NCI-H2227 treated with DMSO at 0.1 percent for 48 hours (cell line): ENCODE measurements around the gene TDRD9.

Source experiments
- DNase-seq: peaks from one replicate; lab custom pipeline; 2025; lab: John Stamatoyannopoulos, UW

The TDRD9 gene

DNA sequence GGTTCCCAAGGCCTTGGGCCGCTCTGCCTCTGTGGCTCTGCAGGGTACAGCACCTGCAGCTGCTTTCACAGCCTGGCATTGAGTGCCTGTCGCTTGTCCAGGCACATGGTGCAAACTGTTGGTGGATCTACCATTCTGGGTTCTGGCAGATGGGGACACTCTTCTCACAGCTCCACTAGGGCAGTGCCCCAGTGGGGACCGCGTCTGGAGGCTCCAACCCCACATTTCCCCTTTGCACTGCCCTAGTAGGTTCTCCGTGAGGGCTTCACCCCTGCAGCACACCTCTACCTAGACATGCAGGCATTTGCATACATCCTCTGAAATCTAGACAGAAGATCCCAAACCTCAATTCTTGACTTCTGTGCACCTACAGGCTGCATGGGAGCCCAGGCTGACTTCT, 138.0 kb downstream of the TDRD9 start:
- DNase-seq = no peak

DNA sequence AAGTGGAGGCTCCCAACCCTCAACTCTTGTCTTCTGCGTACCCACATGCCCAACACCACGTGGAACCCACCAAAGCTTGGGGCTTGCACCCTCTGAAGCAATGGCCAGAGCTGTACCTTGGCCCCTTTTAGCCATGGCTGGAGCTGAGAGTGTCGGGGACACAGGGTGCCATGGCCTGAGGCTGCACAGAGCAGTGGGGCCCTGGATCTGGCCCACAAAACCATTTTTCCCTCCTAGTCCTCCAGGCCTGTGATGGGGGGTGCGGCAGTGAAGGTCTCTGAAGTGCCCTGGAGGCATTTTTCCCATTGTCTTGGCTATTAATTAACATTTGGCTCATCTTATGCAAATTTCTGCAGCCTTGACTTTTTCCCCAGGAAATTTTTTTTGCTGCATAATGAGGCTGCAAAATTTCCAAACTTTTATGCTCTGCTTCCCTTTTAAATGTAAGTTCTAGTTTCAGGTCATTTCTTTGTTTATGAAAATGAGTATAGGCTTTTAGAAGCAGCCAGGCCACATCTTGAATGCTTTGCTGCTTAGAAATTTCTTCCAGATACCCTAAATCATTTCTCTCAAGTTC, 138.6 kb downstream of the TDRD9 start:
- no peak for DNase-seq

DNA sequence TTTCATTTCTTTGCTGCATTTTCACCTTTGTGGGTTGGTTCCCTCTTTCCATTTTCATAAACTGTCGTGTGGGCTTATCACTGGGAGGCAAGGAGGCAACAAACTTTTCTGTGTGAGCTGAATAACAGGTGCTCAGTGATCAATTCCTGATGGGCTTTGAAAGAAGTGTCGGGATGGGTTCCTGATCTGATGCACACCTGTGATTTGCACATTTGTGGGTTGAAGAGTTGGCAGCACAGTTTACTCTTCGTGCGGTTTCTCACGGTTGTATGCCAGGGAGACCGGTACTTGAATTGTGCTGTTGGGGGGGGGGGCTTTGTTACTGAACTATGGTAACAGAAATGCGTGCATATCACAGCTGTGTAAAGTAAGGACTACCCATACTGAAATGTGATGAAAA, 141.3 kb downstream of the TDRD9 start:
- no peak for DNase-seq

DNA sequence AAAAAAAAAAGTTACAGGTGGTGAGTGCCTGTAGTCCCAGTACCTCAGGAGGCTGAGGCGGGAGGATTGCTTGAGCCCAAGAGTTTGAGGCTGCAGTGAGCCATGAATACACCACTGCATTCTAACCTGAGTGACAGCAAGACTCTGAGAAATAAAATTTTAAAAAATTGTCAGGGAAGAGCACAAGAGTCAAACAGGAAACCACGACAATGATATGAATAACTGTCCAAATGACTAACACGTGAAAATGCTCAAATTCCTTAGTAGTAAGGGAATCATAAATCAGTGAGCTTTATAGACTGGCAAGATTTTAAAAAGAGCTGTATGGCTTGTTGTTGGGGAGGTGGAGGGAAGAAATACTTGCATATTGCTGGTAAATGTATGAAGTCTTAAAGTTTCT, 144.3 kb downstream of the TDRD9 start:
- DNase-seq = no peak

DNA sequence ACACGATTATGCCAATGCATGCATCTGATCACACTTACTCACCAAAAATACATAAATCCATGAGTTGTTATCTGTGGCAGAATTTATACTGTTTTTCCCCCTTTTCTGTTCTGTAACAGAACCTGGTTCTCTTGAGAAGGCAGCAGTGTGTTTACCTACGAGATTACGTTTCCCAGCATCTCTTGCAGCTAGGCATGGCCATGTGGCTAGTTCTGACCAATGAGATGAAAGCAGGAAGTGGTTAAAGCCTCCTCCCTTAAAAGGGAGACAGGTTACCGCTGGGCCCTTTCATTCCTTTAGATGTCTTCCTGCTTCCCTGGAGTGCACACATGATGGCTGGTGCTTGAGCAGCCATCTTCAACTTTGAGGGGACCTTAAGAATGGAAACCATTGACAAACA, 145.5 kb downstream of the TDRD9 start:
- DNase-seq = no peak

DNA sequence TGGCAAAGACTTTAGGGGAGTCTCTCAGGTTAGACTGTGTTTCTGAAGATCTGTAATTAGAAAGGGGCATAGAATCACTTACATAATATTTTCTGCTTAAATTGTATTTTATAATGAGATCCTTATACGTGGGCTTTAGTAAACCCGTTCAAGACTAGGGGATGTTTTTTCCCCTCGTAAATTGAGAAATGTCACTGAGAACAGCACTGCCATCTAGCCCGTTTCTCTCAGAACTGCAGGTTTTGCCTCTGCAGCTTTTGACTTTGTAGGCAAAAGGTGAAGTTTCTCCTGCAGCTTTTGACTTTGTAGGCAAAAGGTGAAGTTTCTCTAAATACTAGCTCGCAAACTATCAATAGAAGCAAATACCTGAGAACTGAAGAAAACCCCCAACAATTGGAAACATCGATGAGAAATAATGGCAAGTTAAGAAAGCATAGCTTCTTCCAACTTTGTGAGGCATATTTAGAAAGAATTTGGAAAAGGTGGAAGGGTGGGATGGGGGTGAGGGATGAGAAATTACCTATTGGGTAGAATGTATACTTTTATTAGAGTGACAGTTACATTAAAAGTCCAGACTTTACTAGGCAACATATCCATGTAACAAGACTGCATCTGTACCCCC, 147.4 kb downstream of the TDRD9 start:
- DNase-seq = no peak

DNA sequence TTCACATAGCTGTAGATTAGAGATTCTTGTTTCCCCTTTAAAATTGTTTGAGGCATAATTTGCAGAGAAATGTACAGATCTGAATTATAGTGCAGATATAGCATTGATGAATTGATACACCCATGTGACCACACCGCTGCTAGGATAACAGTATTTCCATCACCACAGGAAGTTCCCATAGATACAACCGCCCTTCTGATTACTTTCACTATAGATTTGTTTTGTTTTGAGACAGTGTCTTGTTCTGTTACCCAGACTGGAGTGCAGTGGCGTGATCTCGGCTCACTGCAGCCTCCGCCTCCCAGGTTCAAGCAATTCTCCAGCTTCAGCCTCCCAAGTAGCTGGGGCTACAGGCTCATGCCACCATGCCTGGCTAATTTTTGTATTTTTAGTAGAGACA, 148.5 kb downstream of the TDRD9 start:
- no peak for DNase-seq

DNA sequence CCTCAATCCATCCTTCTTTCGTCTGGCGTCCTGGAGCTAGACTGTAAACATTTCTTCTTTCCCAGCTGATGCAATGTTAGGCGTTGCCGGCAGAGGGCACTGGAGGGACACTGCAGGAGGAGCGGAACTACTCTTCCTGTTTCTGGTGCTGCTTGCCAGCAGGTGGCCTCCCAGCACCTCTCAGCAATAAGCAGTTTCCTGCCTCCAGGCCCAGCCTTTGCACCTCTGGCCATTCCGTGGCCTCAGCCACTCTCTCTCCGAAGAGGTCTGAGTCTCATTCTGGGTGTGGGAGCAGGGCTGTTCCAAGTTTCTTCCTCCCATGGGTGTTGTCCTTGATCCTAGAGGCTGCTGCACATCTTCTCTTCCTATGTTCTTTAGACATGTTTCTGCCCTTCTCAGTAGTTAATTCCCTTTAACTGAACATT, 149.8 kb downstream of the TDRD9 start:
- DNase-seq = peak; percentile 83

DNA sequence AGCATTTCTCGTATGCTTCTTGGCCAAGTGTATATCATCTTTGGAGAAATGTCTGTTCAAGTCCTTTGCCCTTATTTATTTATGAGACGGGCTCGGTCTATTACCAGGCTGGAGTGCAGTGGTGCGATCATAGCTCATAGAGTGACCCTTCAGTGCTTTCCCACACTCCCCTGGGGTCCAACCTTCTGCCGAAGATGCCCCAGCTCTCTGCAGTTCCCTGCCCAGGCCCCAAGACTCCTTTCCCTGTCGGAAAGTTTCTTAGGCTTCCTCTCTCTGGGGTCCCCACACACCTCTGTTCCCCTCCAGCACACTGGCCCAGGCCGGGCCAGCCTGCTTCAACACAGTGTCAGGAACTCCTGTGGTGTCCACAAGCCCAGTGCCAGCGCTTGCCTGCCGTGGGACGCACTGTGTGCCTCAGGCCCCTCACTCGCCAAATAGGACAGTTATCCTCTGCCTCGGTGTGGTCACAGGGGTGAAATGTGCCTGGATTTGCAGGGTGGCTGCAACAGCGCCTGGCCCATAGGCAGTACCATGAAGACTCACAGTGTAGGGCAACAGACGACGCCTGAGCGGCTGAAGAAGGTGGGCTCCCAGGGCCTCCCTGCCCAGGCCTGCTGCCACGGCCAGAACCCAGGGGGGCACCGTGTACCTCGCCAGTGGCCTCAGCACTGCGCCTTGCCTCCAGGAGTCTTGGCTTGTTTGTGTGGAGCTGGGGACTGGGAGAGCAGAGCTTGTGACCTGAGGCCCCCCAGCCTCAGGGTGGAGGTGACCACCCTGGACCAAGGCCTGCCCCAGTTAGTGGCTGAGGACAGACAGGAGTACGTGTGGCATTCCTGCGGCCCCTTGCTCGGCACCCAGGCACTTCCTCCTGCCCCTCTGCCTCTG, 152.4 kb downstream of the TDRD9 start:
- no peak for DNase-seq

DNA sequence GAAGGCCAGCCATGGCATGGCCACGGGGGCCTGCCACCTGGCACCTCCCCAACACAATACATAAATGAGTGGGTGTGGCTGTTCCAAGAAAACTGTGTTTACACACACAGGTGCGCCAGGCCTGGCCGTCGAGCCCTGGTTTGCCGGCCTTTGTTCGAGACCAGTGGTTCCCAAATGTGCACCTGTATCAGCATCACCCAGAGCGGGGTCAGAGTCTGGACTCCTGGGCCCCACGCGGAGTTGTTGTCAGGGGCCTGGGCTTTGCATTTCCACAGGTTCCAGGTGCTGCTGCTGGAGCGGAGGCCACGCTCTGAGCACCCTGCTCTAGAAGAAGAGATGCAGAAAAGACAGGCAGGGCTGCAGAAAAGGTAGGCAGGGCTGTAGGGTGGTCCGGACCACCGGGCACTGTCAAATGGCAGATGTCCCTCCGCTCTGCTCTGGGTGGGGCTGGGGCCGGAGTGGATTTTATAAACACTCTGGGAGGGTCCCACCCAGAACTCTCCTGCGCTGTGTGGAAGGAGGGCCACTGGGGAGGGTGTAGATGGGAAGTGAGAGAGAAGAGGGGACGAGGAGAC, 153.1 kb downstream of the TDRD9 start:
- DNase-seq = no peak

DNA sequence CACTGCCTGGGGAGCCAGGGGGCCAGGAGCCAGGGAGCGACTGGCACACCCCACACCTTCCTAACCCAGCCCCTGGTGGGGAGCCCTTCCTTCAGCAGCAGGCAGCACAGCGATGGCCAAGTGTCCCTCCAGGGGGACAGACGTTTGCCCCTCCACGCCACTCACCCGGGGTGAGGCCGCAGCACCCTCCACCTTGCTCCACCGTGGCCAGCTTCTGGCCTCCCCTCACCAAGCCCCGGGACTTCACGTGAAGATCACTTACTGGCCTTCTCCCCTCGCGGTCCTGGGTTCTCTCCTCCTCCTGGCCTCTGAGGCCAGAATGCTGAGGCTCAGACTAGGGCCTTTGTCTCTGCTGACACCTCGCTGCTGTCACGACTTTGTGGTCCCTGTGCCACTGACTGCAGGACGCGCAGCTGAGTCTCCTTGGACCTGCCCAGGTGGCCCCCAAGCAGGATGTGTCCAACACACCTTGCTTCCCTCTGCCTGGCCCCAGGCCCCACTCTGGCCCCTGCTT, 153.8 kb downstream of the TDRD9 start:
- no peak for DNase-seq

DNA sequence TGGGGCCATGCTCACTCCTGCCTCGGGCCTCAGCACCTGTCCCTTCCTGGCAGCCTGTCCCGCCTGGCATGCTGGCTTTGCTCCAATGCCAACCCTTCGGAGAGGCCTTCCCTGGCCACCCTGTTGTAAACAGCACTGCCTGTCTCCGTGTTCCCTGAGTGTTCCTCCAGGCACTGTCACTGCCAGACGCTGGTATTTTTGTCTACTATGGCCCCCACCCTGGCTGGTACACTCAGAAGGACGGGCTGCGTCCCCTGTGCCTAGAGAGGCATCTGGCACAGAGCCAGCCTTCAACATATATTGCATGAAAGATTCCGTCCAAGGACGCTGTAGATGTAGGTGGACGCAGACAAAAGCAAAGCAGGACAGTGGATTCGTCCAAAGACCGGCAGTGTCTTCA, 154.6 kb downstream of the TDRD9 start:
- DNase-seq = no peak

DNA sequence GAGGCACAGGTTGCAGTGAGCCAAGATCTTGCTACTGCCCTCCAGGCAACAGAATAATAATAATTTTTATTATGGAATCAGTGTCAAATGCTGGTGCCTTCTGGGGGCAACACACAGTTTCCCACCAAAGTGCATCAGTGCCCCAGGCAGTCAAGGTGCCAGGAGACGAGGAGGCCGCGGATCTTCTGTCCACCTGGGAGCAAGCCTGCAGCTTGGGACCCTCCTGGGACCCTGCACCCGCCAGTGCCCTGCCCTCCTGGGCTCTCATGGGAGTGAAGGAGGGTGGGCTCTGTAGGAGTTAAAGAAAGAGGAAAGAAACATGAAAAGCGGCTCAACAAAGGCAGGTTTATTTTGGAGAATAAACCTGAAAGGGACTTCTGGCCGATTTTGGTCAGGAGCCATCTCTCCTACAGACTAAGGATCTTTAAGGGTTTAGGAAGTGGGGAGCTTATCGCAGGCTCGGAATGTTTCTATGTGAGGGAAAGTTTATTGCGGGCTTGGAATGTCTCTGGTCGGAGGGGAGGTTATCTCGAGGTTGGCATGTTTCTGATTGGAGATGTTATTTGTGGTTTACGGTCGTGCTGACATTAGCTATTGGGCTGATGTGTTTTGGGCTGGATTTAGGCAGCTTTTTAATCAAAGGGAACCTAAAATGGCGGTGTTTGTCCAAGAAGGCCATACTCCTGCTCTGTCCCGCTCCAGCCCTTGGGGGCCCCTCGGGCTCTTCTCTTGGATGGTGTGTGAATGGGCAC, 156.2 kb downstream of the TDRD9 start:
- DNase-seq = no peak

DNA sequence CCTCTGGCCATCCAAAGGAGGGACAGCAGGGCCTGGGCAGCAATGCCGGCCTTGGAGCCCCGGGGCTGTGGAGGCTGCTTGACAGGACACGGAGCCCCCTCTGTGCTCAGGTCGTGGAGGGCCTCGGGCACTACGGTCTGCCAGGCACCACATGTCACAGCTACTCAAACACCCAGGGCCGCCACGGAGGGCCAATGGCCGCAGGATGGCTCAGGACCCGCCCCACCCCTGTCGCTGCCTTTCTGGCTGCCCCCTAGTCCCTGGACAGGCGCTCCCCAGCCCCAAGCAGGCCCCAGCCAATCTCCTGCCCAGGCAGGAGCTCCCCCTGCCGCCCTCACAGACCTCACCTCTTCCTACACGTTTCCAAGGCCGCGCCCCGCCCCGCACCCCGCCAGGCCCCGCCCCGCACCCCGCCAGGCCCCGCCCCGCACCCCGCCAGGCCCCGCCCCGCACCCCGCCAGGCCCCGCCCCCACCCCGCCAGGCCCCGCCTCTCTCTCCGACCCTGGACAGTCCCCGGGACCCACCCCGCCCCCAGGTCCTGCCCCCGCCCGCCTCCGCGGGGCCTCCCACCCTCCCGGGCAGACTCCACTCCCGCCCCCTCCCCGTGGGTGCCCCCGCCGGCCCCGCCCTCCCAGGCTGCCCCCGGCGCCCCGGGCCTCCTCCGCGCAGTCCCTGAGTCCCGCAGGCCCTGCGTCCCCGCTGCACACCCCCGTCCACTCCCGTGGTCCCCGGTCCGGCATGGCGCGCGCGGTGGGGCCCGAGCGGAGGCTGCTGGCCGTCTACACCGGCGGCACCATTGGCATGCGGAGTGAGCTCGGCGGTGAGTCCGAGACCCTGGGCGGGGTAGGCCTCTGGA, 157.0 kb downstream of the TDRD9 start, which contains the start of gene ASPG:
Gene ASPG (plus strand): TSS at position 669 of the 857 bp plus-strand sequence. CDS start 71 bp downstream, at position 740.
- DNase-seq = no peak

DNA sequence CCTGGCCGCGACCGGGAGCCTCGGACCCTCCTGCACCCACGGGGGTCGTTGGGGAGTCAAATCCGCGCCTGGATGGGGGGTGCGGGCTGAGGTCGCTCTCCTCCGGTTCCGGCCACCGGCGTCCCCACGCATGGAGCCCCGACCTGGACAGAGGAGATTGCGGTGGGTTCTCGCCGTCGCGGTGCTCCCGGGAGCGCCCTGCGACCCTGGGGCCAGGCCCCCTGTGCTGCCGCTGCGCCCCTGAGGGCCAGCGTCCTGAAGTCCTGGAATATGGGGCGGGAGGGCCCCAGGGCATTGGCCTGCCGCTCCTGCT, 157.6 kb downstream of the TDRD9 start:
- no peak for DNase-seq

DNA sequence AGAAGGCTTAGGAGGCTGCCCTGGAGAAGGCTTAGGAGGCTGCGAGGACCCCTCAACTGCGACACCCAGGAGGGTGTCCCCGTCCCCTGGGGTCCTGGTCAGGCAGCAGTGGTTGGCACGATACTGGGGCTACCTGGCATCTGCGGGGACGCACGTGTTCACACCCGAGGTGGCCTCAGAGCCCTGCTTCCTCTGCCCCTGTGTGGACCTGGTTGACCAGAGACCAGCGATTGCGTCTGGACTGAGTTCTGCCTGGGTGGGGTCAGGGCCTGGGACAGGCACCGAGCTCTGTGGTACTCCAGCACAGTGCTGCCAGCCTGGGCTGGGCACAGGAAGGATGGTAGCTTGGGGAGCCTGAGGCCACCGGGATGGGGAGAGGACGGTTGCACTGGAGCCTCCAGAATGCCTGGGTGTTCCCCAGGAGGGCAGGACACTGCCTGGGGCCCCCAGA, 158.0 kb downstream of the TDRD9 start:
- no peak for DNase-seq

DNA sequence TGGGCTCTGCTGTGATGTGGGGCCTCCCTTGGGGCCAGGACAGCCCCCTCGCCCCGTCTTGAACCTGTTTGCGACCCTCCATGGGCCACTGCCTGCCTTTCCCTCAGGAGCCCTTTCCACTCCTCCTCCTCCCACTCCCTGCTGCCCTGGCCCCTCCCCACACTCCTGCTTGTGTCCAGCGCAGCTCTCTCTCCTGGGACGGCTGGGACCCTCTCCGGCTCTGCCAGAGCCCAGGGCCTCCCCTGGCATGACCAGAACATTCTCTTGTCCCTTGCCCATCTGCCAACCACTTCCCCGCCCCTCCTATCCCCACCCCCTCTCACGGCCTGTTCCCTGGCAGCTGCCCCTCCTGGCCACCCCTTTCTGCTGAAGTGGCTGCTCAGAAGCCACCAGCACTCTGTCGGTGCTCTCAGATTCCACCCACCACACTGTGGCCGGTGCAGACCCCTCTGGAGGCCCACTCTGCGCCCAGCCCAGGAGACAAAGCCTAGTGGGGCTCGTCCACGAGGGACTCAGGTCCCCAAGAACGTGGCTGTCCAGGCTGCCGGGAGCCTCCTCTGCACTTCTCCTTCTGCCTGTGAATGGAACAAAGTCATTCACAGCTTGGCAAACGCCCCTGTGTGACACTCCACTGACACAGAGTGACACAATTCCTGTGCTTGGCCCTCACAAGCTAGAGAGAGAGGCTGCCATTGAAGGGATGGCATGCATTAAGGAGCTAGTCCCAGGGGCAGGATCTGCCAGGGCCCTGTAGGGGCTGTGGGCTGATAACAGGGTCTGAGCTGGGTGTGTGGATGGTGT, 158.6 kb downstream of the TDRD9 start:
- no peak for DNase-seq

DNA sequence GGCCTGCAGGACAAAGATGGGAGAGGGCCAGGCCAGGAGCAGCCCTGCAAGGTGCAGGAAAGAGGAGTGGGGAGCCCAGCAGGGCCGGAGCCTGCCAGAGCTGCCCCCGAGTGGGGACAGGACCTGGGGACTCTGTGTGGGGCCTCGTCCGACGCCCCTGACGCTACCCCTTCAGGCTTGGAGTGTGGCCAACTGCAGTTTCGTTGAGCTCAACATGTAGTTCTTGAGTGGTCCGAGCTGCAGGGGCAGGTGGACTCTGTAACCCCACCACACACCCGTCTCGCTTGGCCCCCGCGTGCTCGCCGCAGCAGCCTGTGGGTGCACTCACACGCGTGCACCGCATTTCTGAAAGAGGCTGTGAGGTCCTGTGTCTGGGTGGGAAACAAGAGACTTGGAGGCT, 159.2 kb downstream of the TDRD9 start:
- no peak for DNase-seq

DNA sequence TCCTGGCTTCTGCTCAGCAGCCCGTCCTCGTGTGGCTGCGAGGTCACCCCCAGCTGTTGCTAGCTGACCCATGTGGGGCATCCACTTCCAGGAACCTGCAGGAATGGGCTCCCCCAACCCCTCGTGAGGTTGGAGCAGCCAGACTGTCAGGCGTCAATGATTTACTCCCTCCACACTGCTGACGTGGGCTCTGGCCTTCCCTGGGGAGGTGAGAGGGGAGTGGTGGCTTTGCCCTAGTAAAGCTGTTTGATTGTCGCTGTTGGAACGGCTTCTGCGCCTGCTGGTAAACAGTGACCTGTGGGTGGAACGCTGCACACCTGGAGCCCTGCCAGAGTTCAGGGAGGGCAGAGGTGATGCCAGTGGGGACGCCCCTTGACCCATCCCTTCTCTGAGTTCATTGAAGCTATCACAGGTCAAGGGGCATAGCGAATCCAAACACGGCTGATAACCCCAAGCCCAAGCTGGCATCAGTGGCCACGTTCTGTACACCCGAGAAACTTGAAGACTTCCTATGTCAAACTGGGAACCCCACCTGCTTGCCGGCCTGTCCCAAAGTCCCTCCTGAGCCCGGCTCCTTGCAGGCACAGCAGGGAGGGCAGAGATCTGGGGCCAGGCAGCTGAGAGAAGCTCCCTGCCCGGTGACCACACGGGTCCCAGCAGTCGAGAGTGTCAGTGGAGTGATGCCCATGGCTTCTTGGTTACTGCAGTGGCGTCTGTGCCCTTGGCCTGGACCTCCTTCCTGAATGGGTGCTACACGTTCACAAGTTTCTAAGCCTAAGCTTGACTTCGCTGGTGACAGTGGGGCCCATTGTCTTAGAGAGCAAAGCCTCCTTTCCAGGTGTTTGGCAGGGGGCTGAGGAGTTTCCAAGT, 160.0 kb downstream of the TDRD9 start:
- no peak for DNase-seq
